Endothelial cell of umbilical vein (primary cell): ENCODE data around the gene SLC1A7.

Source experiments
- CTCF ChIP-seq, 2 donors: IDR thresholded peaks; 1 replicate in 1 of 2; 2 replicates in 1 of 2; pipeline ENCODE4 v1.5.1; 2011; ENCODE audit warnings: low read length in 2 of 2, mild to moderate bottlenecking in 2 of 2, moderate library complexity in 2 of 2, control low read depth in 1 of 2, inconsistent platforms in 1 of 2, low read depth in 1 of 2; ENCODE audit not compliant: insufficient read depth in 1 of 2; ENCODE audit errors: extremely low read depth in 1 of 2
- EZH2 ChIP-seq: IDR thresholded peaks from 2 replicates; pipeline ENCODE4 v1.6.1; 2012; ENCODE audit warnings: borderline replicate concordance, low read depth, mild to moderate bottlenecking, moderate library complexity, low read length, inconsistent platforms; ENCODE audit not compliant: severe bottlenecking
- FOS ChIP-seq: IDR thresholded peaks from 2 replicates; pipeline ENCODE4 v1.6.1; 2011; ENCODE audit warnings: mild to moderate bottlenecking, low read length, moderate library complexity, borderline replicate concordance; ENCODE audit not compliant: insufficient read depth
- MAX ChIP-seq: IDR thresholded peaks from 2 replicates; pipeline ENCODE4 v1.6.1; 2011; ENCODE audit not compliant: insufficient read depth, insufficient read length
- MYC ChIP-seq: IDR thresholded peaks from one replicate; pipeline ENCODE4 v1.6.1; 2011; ENCODE audit warnings: mild to moderate bottlenecking, low read depth, low read length
- POLR2A ChIP-seq: IDR thresholded peaks from 2 replicates; pipeline ENCODE4 v1.6.1; 2012; ENCODE audit warnings: low read depth, mild to moderate bottlenecking, control low read depth, low read length
- POLR2AphosphoS5 ChIP-seq: IDR thresholded peaks from 2 replicates; pipeline ENCODE4 v1.6.1; 2012; ENCODE audit warnings: low read depth, mild to moderate bottlenecking, control low read depth, low read length, moderate library complexity; ENCODE audit not compliant: insufficient read depth

GRCh38 chr1:53186533-53186932 lies 44.1 kb upstream of the SLC1A7 start:
- TF ChIP-seq POLR2AphosphoS5 (no peak), EZH2 (no peak), CTCF (IDR thresholded peaks at IDR 0.05; ENCODE audit: extremely low read depth in 1 of 2, insufficient read depth in 1 of 2, low read depth in 1 of 2, low read length in 2 of 2) (no peak), MYC (no peak), POLR2A (no peak), FOS (no peak), MAX (no peak)
